Hematopoietic multipotent progenitor cell treated with erythropoietin and hydrocortisone succinate and interleukin-3 and kit ligand, for 15 days (in vitro differentiated cells): ENCODE measurements around the gene TAGLN2.
"Not testable (repeated sequence)": the region's sequence is repeated elsewhere in the genome, so short reads cannot be mapped to it uniquely, and the experiment has no call there.

Experiments used
- DNase-seq: peaks from one replicate; pipeline ENCODE4 v3.0.0-alpha.2; 2015; ENCODE audit warnings: low spot score

TAGLN2 gene

GRCh38 chr1:159921251-159921650 lies 4.1 kb downstream of the TAGLN2 start:
- DNase-seq, result no peak

- no peak for DNase-seq
Observed at GRCh38 chr1:159920651-159921050, 4.7 kb downstream of the TAGLN2 start.

- DNase-seq, result no peak
Observed at GRCh38 chr1:159920202-159920601, 5.1 kb downstream of the TAGLN2 start.

- DNase-seq, result no peak
Observed at GRCh38 chr1:159919236-159919865, 6.0 kb downstream of the TAGLN2 start.

- no peak for DNase-seq
Observed at GRCh38 chr1:159918352-159919200, 6.7 kb downstream of the TAGLN2 start.

GRCh38 chr1:159917533-159918351 lies 7.6 kb downstream of the TAGLN2 start:
- DNase-seq, result no peak

GRCh38 chr1:159916242-159917051 lies 8.9 kb downstream of the TAGLN2 start:
- DNase-seq, result no peak

- no peak for DNase-seq
Observed at GRCh38 chr1:159915571-159916241, 9.6 kb downstream of the TAGLN2 start.

- no peak for DNase-seq
Observed at GRCh38 chr1:159914252-159915018, 10.9 kb downstream of the TAGLN2 start.

GRCh38 chr1:159913451-159914192 lies 11.7 kb downstream of the TAGLN2 start:
- no peak for DNase-seq

GRCh38 chr1:159911326-159912070 lies 13.8 kb downstream of the TAGLN2 start:
- no peak for DNase-seq

- DNase-seq, result peak; percentile 69
Observed at GRCh38 chr1:159908031-159908940, 17.0 kb downstream of the TAGLN2 start.

- no peak for DNase-seq
Observed at GRCh38 chr1:159906960-159907359, 18.3 kb downstream of the TAGLN2 start.

GRCh38 chr1:159904036-159904435 lies 21.3 kb downstream of the TAGLN2 start:
- DNase-seq, result not testable (repeated sequence)

- DNase-seq, result no peak
Observed at GRCh38 chr1:159902541-159902940, 22.8 kb downstream of the TAGLN2 start.

GRCh38 chr1:159900755-159901360 lies 24.4 kb downstream of the TAGLN2 start:
- DNase-seq, result no peak

- peak; percentile 78 for DNase-seq
Observed at GRCh38 chr1:159900086-159900680, 25.1 kb downstream of the TAGLN2 start, which contains the start of gene CFAP45. Gene CFAP45 (minus strand): TSS chr1:159900165. CDS start chr1:159900098, 67 bp downstream.
